SU-DHL-6 (cell line): ENCODE results near the gene NCS1.

Experiments
- H2AFZ ChIP-seq: fragments of 200-600 bp; sonication (generic); 2 replicates; pipeline ENCODE4 v1.6.1; 2014; ENCODE audit warnings: low read depth, mild to moderate bottlenecking, moderate library complexity, mixed read lengths, antibody characterized with exemption, low read length; ENCODE audit not compliant: severe bottlenecking
- H3F3A ChIP-seq: fragments of 200-600 bp; shearing (Covaris generic); 2 replicates; pipeline ENCODE4 v1.6.0; 2016; ENCODE audit warnings: antibody characterized with exemption, mild to moderate bottlenecking; ENCODE audit not compliant: insufficient read depth
- H3K27ac ChIP-seq: fragments of 200-600 bp; sonication (generic); 2 replicates; pipeline ENCODE4 v1.5.1; 2016; ENCODE audit warnings: low read depth, mild to moderate bottlenecking, low read length, moderate library complexity, mixed read lengths
- H3K27me3 ChIP-seq: fragments of 200-600 bp; sonication (generic), shearing (Covaris generic); 2 replicates; pipeline ENCODE4 v1.6.0; 2014; ENCODE audit warnings: mild to moderate bottlenecking, low read length
- H3K36me3 ChIP-seq: fragments of 200-600 bp; sonication (generic); 2 replicates; pipeline ENCODE4 v1.6.1; 2014; ENCODE audit warnings: mild to moderate bottlenecking, low read length, mixed read lengths
- H3K4me2 ChIP-seq: fragments of 300-600, 200-600 bp; shearing (Covaris generic), sonication (generic); 2 replicates; pipeline ENCODE4 v1.6.0; 2014; ENCODE audit warnings: low read length, low read depth, mild to moderate bottlenecking; ENCODE audit not compliant: poor library complexity, severe bottlenecking
- H3K4me3 ChIP-seq: fragments of 200-600 bp; sonication (generic); 2 replicates; pipeline ENCODE4 v1.5.1; 2014; ENCODE audit warnings: antibody characterized with exemption, low read length, mild to moderate bottlenecking, mixed read lengths; ENCODE audit not compliant: insufficient read depth, poor library complexity, severe bottlenecking
- H3K79me2 ChIP-seq: fragments of 200-600 bp; sonication (generic); 2 replicates; pipeline ENCODE4 v1.6.1; 2014; ENCODE audit warnings: mild to moderate bottlenecking, low read length, moderate library complexity; ENCODE audit not compliant: insufficient read depth
- H3K9ac ChIP-seq: fragments of 200-600 bp; sonication (generic); 2 replicates; pipeline ENCODE4 v1.7.0; 2014; ENCODE audit warnings: mild to moderate bottlenecking, low read length
- H3K9me2 ChIP-seq: fragments of 200-600 bp; sonication (generic); replicated peaks from 2 replicates; pipeline ENCODE4 v1.6.1; 2014; ENCODE audit warnings: low read length; ENCODE audit not compliant: insufficient read depth
- H3K9me3 ChIP-seq: fragments of 200-600 bp; sonication (generic); 2 replicates; pipeline ENCODE4 v1.6.1; 2014; ENCODE audit warnings: low read length, mixed read lengths; ENCODE audit not compliant: insufficient read depth
- H4K20me1 ChIP-seq: fragments of 200-600 bp; sonication (generic); 2 replicates; pipeline ENCODE4 v1.6.1; 2014; ENCODE audit warnings: low read depth, mild to moderate bottlenecking, antibody characterized with exemption, low read length, moderate library complexity, mixed read lengths
- EZH2phosphoT487 ChIP-seq: fragments of 200-600 bp; sonication (generic), shearing (Covaris generic); conservative IDR thresholded peaks from 2 replicates; pipeline ENCODE4 v1.6.1; 2018; ENCODE audit warnings: mild to moderate bottlenecking, antibody characterized with exemption, low read length, moderate library complexity, mixed read lengths
- TF ChIP-seq, protein P1 (sequence below): fragments of 200-600 bp; sonication (generic); IDR thresholded peaks from one replicate; pipeline ENCODE4 v1.5.1; 2017; ENCODE audit warnings: antibody characterized with exemption, mild to moderate bottlenecking, low read length, moderate library complexity; ENCODE audit not compliant: insufficient read depth, poor library complexity, severe bottlenecking

Gene NCS1

GRCh38 chr9:130194378-130194932, 22.3 kb downstream of the NCS1 start:
- H3K4me3 ChIP-seq: no peak overlapping the region
- H3F3A ChIP-seq: no peaks in the 10 kb centered on the region
- H3K27me3 ChIP-seq: no peaks in the 10 kb centered on the region
- H3K9me3 ChIP-seq: no peaks in the 10 kb centered on the region
- TF ChIP-seq, protein P1, sequence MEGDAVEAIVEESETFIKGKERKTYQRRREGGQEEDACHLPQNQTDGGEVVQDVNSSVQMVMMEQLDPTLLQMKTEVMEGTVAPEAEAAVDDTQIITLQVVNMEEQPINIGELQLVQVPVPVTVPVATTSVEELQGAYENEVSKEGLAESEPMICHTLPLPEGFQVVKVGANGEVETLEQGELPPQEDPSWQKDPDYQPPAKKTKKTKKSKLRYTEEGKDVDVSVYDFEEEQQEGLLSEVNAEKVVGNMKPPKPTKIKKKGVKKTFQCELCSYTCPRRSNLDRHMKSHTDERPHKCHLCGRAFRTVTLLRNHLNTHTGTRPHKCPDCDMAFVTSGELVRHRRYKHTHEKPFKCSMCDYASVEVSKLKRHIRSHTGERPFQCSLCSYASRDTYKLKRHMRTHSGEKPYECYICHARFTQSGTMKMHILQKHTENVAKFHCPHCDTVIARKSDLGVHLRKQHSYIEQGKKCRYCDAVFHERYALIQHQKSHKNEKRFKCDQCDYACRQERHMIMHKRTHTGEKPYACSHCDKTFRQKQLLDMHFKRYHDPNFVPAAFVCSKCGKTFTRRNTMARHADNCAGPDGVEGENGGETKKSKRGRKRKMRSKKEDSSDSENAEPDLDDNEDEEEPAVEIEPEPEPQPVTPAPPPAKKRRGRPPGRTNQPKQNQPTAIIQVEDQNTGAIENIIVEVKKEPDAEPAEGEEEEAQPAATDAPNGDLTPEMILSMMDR: no peak
- TF ChIP-seq EZH2phosphoT487: no peak
- no peaks in the 10 kb centered on the region for H3K36me3 ChIP-seq
- no peak overlapping the region for H3K9ac ChIP-seq
- H4K20me1 ChIP-seq: no peaks in the 10 kb centered on the region
- no peak overlapping the region for H3K4me2 ChIP-seq
- no peak overlapping the region for H2AFZ ChIP-seq
- H3K27ac ChIP-seq: no peak overlapping the region
- no peaks in the 10 kb centered on the region for H3K9me2 ChIP-seq
- no peaks in the 10 kb centered on the region for H3K79me2 ChIP-seq

GRCh38 chr9:130195638-130196037, 23.4 kb downstream of the NCS1 start:
- no peaks in the 10 kb centered on the region for H3K9me3 ChIP-seq
- H4K20me1 ChIP-seq: no peaks in the 10 kb centered on the region
- H3K27ac ChIP-seq: no peak overlapping the region
- no peaks in the 10 kb centered on the region for H3K27me3 ChIP-seq
- no peak for TF ChIP-seq EZH2phosphoT487
- TF ChIP-seq, protein P1: no peak
- no peaks in the 10 kb centered on the region for H3K9me2 ChIP-seq
- no peak overlapping the region for H3K9ac ChIP-seq
- no peaks in the 10 kb centered on the region for H3F3A ChIP-seq
- no peaks in the 10 kb centered on the region for H3K36me3 ChIP-seq
- no peak overlapping the region for H2AFZ ChIP-seq
- no peak overlapping the region for H3K4me3 ChIP-seq
- no peaks in the 10 kb centered on the region for H3K79me2 ChIP-seq
- no peak overlapping the region for H3K4me2 ChIP-seq

DNA sequence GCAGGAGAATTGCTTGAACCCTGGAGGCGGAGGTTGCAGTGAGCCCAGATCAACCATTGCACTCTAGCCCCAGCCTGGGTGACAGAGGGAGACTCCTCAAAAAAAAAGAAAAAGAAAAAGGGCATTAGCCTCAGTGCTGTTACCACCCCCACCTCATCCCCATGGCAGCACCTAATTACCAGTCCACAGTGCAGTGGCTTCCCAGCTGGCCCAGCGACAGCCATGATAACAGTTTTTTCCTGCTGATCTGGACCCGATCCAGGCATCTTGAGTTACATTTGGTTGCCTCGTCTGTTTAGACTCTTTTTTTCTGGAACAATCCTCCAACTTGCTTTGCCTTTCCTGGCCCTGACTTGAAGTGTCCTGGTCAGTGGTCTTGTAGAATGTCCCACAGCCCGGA, 24.4 kb downstream of the NCS1 start:
- Histone ChIP-seq H3K4me3 (no peak overlapping the region), H3F3A (no peaks in the 10 kb centered on the region), H3K4me2 (no peak overlapping the region), H3K79me2 (no peaks in the 10 kb centered on the region), H3K27ac (no peak overlapping the region), H3K27me3 (no peaks in the 10 kb centered on the region), H3K36me3 (no peaks in the 10 kb centered on the region), H4K20me1 (no peaks in the 10 kb centered on the region), H3K9me3 (no peaks in the 10 kb centered on the region), H2AFZ (no peak overlapping the region), H3K9ac (no peak overlapping the region), H3K9me2 (no peaks in the 10 kb centered on the region)
- TF ChIP-seq EZH2phosphoT487: no peak
- TF ChIP-seq, protein P1: no peak
